KOPT-K1 (cell line): Measurements from ENCODE around the gene PRKAA1.

Experiments used
- H3K27ac ChIP-seq: fragments of 200-600 bp; sonication (generic); 2 replicates; pipeline ENCODE4 v1.5.1; 2016; ENCODE audit warnings: antibody characterized with exemption, mild to moderate bottlenecking, low read depth, low read length; ENCODE audit not compliant: poor library complexity, severe bottlenecking
- H3K36me3 ChIP-seq: fragments of 200-600 bp; sonication (generic); 2 replicates; pipeline ENCODE4 v1.5.1; 2017; ENCODE audit warnings: antibody characterized with exemption, mild to moderate bottlenecking, low read length, moderate library complexity; ENCODE audit not compliant: insufficient read depth
- H3K9me3 ChIP-seq: fragments of 200-600 bp; sonication (generic); 2 replicates; pipeline ENCODE4 v1.5.1; 2017; ENCODE audit warnings: antibody characterized with exemption, low read length, mild to moderate bottlenecking; ENCODE audit not compliant: insufficient read depth, poor library complexity, severe bottlenecking

The PRKAA1 gene

GRCh38 chr5:40775846-40776657 is 22.1 kb downstream of the PRKAA1 start:
- H3K36me3 ChIP-seq = peaks cover 61% of the 10 kb centered on the region
- H3K9me3 ChIP-seq = no peaks in the 10 kb centered on the region
- H3K27ac ChIP-seq = no peak overlapping the region

GRCh38 chr5:40775085-40775845 is 22.9 kb downstream of the PRKAA1 start:
- H3K36me3 ChIP-seq = peaks cover 68% of the 10 kb centered on the region
- no peaks in the 10 kb centered on the region for H3K9me3 ChIP-seq
- H3K27ac ChIP-seq = no peak overlapping the region

DNA sequence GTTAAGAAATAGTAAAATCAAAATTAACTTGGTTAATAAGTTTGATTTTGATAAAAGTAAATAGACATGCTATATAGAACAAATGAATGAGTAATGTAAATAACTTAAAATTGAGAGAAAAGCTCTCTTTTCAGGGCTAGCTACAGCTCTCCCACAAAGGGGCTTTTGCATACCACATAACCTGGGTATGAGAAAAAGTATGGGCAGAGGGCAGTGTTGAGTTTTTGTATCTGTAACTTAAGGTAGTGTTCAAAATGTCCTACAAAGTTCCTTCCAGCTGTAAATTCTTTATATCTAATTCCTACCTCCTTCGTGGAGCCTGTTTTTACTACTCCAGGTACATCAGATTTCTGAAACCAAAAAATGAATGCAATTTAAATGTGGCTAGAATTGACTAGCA is 23.6 kb downstream of the PRKAA1 start:
- Histone ChIP-seq H3K36me3 (peaks cover 74% of the 10 kb centered on the region), H3K9me3 (no peaks in the 10 kb centered on the region), H3K27ac (no peak overlapping the region)

- Histone ChIP-seq H3K36me3 (peaks cover 94% of the 10 kb centered on the region), H3K27ac (no peak overlapping the region), H3K9me3 (no peaks in the 10 kb centered on the region)
Observed at GRCh38 chr5:40770764-40771163, 27.4 kb downstream of the PRKAA1 start.

DNA sequence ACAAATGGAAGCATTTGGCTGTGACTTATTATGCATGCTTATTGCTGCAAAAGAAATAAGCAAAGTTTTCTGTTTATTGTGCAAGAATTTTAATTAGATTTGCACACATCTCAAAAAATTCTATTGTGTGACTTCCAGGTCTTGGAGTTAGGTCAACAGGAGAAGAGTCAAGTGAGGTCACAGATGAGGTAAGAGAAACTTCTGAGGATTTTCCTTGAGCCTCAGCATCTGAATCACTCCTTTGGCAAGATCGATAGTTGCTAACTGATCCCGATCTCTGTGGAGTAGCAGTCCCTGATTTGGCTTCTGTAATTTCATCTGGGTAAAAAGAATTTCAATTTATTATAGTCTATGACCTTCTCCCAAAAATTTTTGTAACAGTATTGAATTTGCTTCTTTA is 35.5 kb downstream of the PRKAA1 start:
- no peaks in the 10 kb centered on the region for H3K9me3 ChIP-seq
- H3K27ac ChIP-seq = no peak overlapping the region
- H3K36me3 ChIP-seq = peaks cover 74% of the 10 kb centered on the region

- H3K27ac ChIP-seq = no peak overlapping the region
- H3K9me3 ChIP-seq = no peaks in the 10 kb centered on the region
- H3K36me3 ChIP-seq = peaks cover 21% of the 10 kb centered on the region
Observed at GRCh38 chr5:40757400-40757799, 40.8 kb downstream of the PRKAA1 start.

DNA sequence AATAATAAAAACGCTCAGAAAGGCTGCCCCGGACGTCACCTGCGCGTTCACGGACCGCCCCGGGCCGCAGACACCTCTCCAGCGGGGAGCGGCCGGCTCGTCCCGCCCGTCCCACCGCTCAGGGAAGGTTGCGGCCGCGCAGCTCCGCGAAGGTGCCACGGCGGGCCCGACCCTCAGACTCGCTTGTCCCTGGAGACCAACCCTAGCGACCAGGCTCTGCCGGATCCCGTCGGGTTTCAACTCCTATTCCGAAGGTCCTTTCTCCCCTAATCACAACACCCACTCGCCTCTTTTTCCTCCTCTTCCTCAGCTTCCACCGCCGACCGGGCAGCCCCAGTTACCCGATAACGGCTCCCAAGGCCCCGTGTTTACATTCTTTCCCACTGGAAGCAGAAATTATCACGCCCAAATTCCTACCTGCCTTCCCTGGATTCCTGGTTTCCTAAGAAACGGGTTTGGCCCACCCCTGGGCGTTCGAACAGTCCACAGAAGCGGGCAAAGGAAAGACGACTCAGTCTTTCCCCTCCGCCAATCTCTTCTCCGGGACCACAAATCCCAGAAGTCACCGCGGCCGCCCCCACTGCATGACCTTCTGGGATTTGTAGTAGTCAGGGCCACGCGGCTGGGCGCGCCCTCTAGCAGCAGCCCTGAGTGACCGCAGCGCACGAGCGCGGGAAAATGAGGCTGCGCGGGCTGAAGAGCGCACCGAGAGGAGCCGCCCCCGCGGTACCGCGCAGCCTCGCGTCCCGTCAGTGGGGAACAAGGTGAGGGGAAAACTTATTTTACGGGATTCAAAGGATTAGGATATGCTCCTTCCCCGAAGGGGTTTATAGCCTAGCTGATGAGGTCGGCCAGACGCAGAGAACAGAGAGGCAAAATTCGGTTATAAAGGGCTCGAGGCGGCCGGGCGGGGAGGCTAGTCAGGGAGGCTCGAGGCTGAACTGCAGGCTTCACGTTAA is 42.5 kb downstream of the PRKAA1 start, which contains the start of gene TTC33:
TTC33 (minus strand) TSS at position 555 of the 959 bp plus-strand sequence. CDS start 8,943 bp downstream, outside the sequence.
- Histone ChIP-seq H3K27ac (peak within 1 kb of the TSS; percentile 82), H3K9me3 (no peaks in the 10 kb centered on the region), H3K36me3 (peaks cover 13% of the 10 kb centered on the region)

- peaks cover 13% of the 10 kb centered on the region for H3K36me3 ChIP-seq
- peak overlapping the region; percentile 82 for H3K27ac ChIP-seq
- no peaks in the 10 kb centered on the region for H3K9me3 ChIP-seq
Observed at GRCh38 chr5:40755093-40755406, 43.1 kb downstream of the PRKAA1 start.

GRCh38 chr5:40754381-40755092 is 43.6 kb downstream of the PRKAA1 start:
- Histone ChIP-seq H3K36me3 (peaks cover 11% of the 10 kb centered on the region), H3K27ac (peak overlapping the region; percentile 82)

GRCh38 chr5:40746703-40747102 is 51.5 kb downstream of the PRKAA1 start:
- Histone ChIP-seq H3K9me3 (no peaks in the 10 kb centered on the region), H3K27ac (no peak overlapping the region)

More at GRCh38 chr5:40754381-40755092, 43.6 kb downstream of the PRKAA1 start:
- no peaks in the 10 kb centered on the region for H3K9me3 ChIP-seq

DNA sequence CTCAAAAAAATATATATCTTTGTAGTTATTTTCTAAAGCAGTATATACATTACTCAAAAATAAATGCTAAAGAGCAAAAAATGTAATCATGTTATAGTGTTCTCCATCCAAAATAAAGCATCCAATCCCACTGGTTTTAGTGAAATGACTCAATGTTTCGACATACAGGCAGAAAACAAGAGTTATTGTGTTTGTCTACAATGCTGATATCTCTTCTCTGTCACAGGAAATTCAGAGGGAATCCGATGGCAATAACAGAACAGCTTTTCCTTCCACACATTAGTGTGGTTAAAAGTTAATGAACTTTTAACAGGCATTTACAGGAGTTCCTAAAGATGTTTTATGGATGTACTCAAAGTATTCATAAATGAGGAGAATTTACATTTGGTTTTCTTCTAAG is 54.4 kb downstream of the PRKAA1 start:
- Histone ChIP-seq H3K27ac (no peak overlapping the region), H3K36me3 (peaks cover 35% of the 10 kb centered on the region), H3K9me3 (peaks cover 23% of the 10 kb centered on the region)

More at GRCh38 chr5:40746703-40747102, 51.5 kb downstream of the PRKAA1 start:
- peaks cover 16% of the 10 kb centered on the region for H3K36me3 ChIP-seq

- Histone ChIP-seq H3K9me3 (peaks cover 25% of the 10 kb centered on the region), H3K27ac (no peak overlapping the region), H3K36me3 (peaks cover 30% of the 10 kb centered on the region)
Observed at GRCh38 chr5:40738502-40738901, 59.7 kb downstream of the PRKAA1 start.

DNA sequence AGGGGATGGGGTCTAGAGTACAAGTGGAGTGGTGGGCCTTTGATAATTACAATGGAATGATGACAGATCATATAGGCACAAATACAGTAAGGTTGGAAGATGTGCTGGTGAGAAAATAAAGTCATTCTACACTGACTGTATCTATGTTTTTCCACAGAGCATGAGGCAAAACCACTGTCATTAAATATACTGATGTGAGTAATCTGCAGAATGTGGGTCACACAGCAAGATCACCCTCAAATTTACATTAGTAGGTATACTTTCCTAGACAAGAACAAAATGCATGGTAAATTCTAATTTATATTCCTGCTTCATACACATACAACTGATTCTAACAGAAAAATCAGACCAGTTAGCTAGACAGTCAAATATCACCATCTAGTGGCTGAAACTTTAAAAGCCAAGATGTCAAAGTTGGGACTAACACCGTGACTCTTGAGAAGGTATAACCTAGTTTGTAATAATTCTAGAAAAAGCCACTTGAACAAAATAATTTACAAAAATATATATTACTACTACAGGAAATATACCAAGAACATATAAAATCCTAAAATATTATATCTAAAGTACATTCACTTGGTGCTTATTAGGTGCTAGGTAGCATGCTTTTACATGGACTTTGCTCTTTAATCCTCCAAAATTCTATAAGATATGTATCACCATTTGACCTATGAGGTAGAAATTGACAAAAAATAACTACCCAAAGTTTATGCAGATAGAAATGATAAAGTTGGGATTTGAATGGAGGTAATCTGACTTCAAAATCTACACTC is 61.9 kb downstream of the PRKAA1 start:
- H3K27ac ChIP-seq = no peak overlapping the region
- peaks cover 22% of the 10 kb centered on the region for H3K9me3 ChIP-seq
- peaks cover 24% of the 10 kb centered on the region for H3K36me3 ChIP-seq

DNA sequence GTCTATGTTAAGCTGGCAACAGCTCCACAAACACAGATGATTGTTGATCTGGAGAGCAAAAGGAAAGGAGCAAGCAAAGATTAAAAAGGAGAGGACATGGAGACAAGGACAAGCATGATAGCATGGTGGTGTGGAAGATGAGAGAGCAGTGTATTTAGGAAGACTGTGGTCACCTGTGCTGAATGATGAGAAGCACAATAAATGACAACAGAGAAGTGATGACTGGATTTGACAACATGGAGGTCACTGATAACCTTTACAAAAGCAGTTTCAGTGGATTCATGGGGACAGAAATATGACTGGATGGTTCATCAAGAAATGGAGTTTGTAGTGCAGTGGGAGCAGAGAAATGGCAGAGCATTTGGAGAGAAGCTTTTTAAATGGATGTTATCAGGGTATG is 62.6 kb downstream of the PRKAA1 start:
- H3K9me3 ChIP-seq = peaks cover 15% of the 10 kb centered on the region
- H3K27ac ChIP-seq = peak overlapping the region; percentile 8
- H3K36me3 ChIP-seq = peaks cover 17% of the 10 kb centered on the region
